Measurements from ENCODE around the gene DUSP14. TPM values are rescaled to one million over a fixed set of nuclear protein-coding genes. Genes with fewer than 3 reads are reported as not detected.
A peak's percentile ranks its signal among the peaks of the same experiment; 100 is the strongest.

DUSP14 gene
- polyA plus RNA-seq, 3 donors: 0.24 to 1.6 (median 1.1) TPM

GRCh38 chr17:37470181-37470580 is 19.5 kb upstream of the DUSP14 start:
- no peak overlapping the region for H3K4me3 ChIP-seq (replicated peaks in 1 of 3; ENCODE audit: low read depth in 2 of 3, low read length in 3 of 3)
- H3K4me1 ChIP-seq (ENCODE audit: control insufficient read depth in 1 of 2, insufficient read depth in 2 of 2, low read length in 2 of 2): no peaks in the 10 kb centered on the region
- H3K27me3 ChIP-seq (ENCODE audit: control insufficient read depth in 2 of 2, insufficient read depth in 2 of 2, low read length in 2 of 2): no peaks in the 10 kb centered on the region
- H3K4me3 Mint-ChIP-seq: no peak overlapping the region
- H3K79me2 ChIP-seq (ENCODE audit: insufficient read depth, low read length): no peaks in the 10 kb centered on the region
- H3K27ac ChIP-seq (ENCODE audit: low read depth in 1 of 2, low read length in 2 of 2): no peak overlapping the region
- H2AFZ ChIP-seq (ENCODE audit: insufficient read depth, low read depth, low read length, poor library complexity, severe bottlenecking): no peak overlapping the region
- intact Hi-C loops (cut with micrococcal nuclease): no loop called here
- no peaks in the 10 kb centered on the region for H3K4me1 Mint-ChIP-seq
- H3K36me3 ChIP-seq (replicated peaks in 1 of 2; ENCODE audit: control insufficient read depth in 1 of 2, insufficient read depth in 2 of 2, low read length in 2 of 2): peaks cover 71 to 95% of the 10 kb centered on the region in 2 donors
- H3K9me3 Mint-ChIP-seq: no peaks in the 10 kb centered on the region
- TF ChIP-seq, protein P1, sequence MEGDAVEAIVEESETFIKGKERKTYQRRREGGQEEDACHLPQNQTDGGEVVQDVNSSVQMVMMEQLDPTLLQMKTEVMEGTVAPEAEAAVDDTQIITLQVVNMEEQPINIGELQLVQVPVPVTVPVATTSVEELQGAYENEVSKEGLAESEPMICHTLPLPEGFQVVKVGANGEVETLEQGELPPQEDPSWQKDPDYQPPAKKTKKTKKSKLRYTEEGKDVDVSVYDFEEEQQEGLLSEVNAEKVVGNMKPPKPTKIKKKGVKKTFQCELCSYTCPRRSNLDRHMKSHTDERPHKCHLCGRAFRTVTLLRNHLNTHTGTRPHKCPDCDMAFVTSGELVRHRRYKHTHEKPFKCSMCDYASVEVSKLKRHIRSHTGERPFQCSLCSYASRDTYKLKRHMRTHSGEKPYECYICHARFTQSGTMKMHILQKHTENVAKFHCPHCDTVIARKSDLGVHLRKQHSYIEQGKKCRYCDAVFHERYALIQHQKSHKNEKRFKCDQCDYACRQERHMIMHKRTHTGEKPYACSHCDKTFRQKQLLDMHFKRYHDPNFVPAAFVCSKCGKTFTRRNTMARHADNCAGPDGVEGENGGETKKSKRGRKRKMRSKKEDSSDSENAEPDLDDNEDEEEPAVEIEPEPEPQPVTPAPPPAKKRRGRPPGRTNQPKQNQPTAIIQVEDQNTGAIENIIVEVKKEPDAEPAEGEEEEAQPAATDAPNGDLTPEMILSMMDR (IDR thresholded peaks at IDR 0.05): no peak
- no peak for DNase-seq
- H3K9ac ChIP-seq (ENCODE audit: insufficient read depth, low read length, poor library complexity, severe bottlenecking): no peak overlapping the region
- H3K4me2 ChIP-seq (replicated peaks; ENCODE audit: extremely low read depth, low read length, poor library complexity, severe bottlenecking): no peak overlapping the region
- WGBS (ENCODE audit: insufficient coverage): 45% methylated on average over 7 of the region's 7 CpGs
- peak overlapping the region in 1 of 7 donors; percentile 80 for H3K27ac Mint-ChIP-seq
- H4K20me1 ChIP-seq (ENCODE audit: insufficient read depth, low read length): no peaks in the 10 kb centered on the region
- no peaks in the 10 kb centered on the region for H3K9me3 ChIP-seq (replicated peaks in 1 of 2; ENCODE audit: control insufficient read depth in 1 of 2, insufficient read depth in 1 of 2, low read length in 2 of 2)
- H3K27me3 Mint-ChIP-seq (ENCODE audit: low read depth in 3 of 3): no peaks in the 10 kb centered on the region
- peaks cover 66 to 88% of the 10 kb centered on the region in 2 donors for H3K36me3 Mint-ChIP-seq

GRCh38 chr17:37475731-37476420 is 13.8 kb upstream of the DUSP14 start:
- Mint-ChIP-seq H3K36me3 (peaks cover 64 to 84% of the 10 kb centered on the region in 2 donors), H3K27me3 (ENCODE audit: low read depth in 3 of 3) (no peaks in the 10 kb centered on the region), H3K4me3 (no peak overlapping the region), H3K9me3 (no peaks in the 10 kb centered on the region), H3K4me1 (peaks cover 7% of the 10 kb centered on the region), H3K27ac (peak overlapping the region in 5 of 7 donors; percentile 14 to 86 (median 74))
- no peak overlapping the region for H2AFZ ChIP-seq (ENCODE audit: insufficient read depth, low read depth, low read length, poor library complexity, severe bottlenecking)
- WGBS (ENCODE audit: insufficient coverage): 40% methylated on average over 1 of the region's 1 CpG
- DNase-seq: peak; percentile 37 to 71 (median 61)
- no peaks in the 10 kb centered on the region for H3K79me2 ChIP-seq (ENCODE audit: insufficient read depth, low read length)
- peak overlapping the region in 1 of 2 donors; percentile 68 for H3K27ac ChIP-seq (ENCODE audit: low read depth in 1 of 2, low read length in 2 of 2)
- no peak overlapping the region for H3K4me3 ChIP-seq (replicated peaks in 1 of 3; ENCODE audit: low read depth in 2 of 3, low read length in 3 of 3)
- intact Hi-C loops (cut with micrococcal nuclease): no loop called here
- no peaks in the 10 kb centered on the region for H3K27me3 ChIP-seq (ENCODE audit: control insufficient read depth in 2 of 2, insufficient read depth in 2 of 2, low read length in 2 of 2)
- no peaks in the 10 kb centered on the region for H3K9me3 ChIP-seq (replicated peaks in 1 of 2; ENCODE audit: control insufficient read depth in 1 of 2, insufficient read depth in 1 of 2, low read length in 2 of 2)
- H3K4me2 ChIP-seq (replicated peaks; ENCODE audit: extremely low read depth, low read length, poor library complexity, severe bottlenecking): no peak overlapping the region
- H3K4me1 ChIP-seq (ENCODE audit: control insufficient read depth in 1 of 2, insufficient read depth in 2 of 2, low read length in 2 of 2): peaks cover 0 to 8% of the 10 kb centered on the region in 2 donors
- H3K36me3 ChIP-seq (replicated peaks in 1 of 2; ENCODE audit: control insufficient read depth in 1 of 2, insufficient read depth in 2 of 2, low read length in 2 of 2): peaks cover 58 to 87% of the 10 kb centered on the region in 2 donors
- TF ChIP-seq, protein P1 (IDR thresholded peaks at IDR 0.05): no peak
- H4K20me1 ChIP-seq (ENCODE audit: insufficient read depth, low read length): no peaks in the 10 kb centered on the region
- no peak overlapping the region for H3K9ac ChIP-seq (ENCODE audit: insufficient read depth, low read length, poor library complexity, severe bottlenecking)
